NCI-H2227 (cell line): ENCODE data around the gene PTEN.

Experiments
- DNase-seq: peaks from one replicate; lab custom pipeline; 2025; ENCODE audit not compliant: unreplicated experiment; lab: John Stamatoyannopoulos, UW

The PTEN gene

GRCh38 chr10:87915989-87916388, 52.6 kb downstream of the PTEN start:
- DNase-seq, result no peak

DNA sequence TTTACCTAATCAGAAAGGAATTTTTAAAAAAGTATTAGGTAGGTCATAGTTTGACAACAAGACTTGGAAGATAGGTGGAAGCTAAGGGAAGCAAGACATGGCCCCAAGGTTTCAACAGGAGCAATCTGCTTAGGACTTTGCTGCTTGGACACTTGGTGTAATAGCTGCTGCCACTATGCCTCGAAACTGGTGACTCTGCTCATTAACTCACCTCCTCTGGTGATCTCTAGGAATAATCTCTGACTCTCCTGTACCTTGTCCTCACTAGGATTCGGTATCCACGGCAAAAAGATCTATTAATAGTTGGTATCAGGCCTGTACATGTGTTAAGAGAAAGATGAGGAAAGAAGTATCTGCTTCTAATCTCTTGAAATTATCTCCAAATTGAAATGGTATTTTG, 53.1 kb downstream of the PTEN start:
- DNase-seq, result no peak

DNA sequence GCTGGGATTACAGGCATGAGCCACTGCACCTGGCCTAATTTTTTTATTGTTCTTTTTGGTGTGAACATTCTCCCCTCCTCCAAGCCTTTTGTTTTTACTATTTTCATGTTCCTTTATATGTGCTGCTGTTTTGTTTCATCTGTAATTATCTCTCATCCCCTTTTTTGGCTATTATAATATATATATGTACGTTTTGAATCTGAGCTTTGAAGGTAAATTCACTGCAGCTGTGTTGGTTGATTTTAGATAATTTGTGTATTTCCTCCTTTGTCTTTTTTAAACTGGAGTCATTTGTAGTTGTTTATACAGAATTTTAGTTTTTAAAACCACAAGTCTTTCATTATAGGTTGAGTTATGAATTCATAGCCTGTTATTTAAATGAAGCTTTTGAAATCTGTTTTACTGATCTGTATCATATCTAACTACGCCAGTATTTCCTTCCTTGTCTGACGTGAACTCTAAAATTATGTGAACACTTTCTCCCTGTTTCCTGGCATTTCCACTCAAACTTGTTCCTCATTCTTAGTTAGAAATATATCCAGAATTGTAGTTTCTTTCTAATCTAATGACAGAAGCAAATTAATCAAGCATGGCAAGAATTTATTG, 54.9 kb downstream of the PTEN start:
- no peak for DNase-seq

DNA sequence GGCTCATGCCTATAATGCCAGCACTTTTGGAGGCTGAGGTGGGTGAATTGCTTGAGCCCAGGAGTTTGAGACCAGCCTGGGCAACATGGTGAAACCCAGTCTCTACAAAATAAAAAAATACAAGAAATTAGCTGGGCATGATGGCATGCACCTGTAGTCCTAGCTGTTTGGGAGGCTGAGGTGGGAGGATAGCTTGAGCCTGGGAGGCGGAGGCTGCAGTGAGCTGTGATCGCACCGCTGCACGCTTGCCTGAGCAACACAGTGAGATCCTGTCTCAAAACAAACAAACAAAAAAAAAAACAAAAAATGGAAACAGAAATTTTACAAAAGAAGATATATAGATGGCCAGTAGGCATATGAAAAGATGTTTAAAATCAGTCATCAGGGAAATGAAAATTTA, 57.1 kb downstream of the PTEN start:
- DNase-seq, result no peak

GRCh38 chr10:87921931-87922688, 58.7 kb downstream of the PTEN start:
- DNase-seq, result no peak

DNA sequence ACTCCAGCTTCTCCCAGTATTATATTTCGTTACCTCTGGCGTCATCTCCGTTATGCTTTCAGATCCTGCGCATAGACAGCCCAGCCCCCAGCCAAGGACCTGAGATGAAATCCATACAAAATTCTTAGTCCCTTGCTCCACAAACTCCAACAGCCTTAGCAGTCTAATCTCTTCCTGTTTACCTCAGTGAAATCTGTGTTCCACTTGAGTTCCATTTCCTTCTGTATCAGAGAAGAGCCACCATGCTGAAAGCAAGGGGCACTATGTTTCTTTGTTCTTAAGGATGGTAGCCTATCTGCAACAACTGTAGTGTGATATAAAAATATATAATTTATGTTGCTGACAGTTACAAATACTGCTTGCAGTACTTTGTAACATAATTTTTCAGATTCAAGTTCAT, 59.8 kb downstream of the PTEN start:
- no peak for DNase-seq

GRCh38 chr10:87925570-87925969, 62.1 kb downstream of the PTEN start:
- peak; percentile 68 for DNase-seq

GRCh38 chr10:87927091-87927490, 63.7 kb downstream of the PTEN start:
- DNase-seq, result no peak

DNA sequence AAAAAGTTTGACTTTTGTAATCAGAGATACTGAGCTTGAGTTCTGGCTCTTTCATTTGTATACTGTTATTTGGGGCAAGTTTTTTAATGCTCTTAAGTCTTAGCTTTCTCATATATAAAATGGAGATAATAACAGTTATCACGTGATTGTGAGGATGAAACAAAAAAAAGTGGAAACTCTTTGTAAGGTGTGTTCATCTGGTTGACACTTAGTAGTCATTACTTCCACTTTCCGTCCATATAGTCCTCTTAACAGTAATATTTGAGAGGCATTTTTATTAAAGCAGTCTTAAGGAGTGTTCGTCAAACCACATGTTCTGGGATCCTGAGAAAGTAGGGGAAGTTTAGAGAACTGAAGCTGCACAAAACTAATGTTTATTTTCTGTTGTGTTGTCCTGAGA, 65.6 kb downstream of the PTEN start:
- no peak for DNase-seq

- DNase-seq, result no peak
These were observed 66.7 kb downstream of the PTEN start for GRCh38 chr10:87930141-87930540.

DNA sequence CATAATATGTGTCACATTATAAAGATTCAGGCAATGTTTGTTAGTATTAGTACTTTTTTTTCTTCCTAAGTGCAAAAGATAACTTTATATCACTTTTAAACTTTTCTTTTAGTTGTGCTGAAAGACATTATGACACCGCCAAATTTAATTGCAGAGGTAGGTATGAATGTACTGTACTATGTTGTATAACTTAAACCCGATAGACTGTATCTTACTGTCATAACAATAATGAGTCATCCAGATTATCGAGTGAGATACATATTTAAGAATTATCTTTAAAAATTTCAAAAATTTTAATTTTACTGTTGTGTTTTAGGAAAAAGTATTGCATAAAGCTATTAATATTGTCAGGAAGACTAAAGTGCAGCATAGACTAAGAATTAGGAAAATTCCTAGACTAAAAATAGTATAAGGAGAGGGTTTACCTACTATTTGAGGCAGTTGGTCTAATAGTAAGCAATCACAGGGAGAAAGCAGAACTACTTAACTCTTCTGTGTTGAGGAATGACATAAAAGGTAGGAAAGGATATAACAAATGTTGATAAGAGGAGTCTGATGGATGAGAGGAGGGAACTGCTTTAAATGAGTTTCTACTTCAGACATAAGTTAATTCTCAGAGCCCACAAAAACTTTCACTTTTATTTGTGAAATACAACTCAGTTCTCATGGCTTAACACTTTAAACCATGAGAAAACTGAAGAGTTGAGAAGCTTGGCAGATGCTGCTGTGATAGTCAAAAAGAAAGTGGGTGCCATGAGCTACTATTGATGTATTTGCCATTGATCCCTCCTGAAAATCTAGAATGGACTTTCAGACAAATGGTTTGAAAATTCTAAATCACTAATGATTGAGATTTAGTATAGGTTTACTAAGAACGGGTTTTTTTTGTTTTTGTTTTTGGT, 67.8 kb downstream of the PTEN start:
- DNase-seq, result no peak

DNA sequence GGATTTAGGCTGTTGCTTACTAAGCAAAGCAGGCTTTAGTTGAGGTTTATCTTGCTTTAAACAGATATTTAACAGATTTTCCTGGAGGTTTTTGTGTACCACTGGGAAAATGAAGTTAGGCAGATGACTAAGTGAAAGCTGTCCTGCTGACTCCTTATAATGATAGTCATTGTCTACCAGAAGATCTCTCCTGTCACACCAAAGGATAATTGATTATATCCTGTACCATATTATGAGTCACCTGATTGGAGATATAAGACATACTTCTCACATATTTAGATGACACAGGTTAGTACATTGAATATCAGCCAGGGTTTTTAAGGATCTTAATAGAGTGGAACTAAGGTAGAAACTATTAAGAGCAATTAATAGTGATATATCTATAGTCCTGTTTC, 68.4 kb downstream of the PTEN start:
- DNase-seq, result no peak

- DNase-seq, result no peak
These were observed 72.1 kb downstream of the PTEN start for GRCh38 chr10:87935290-87936141.

DNA sequence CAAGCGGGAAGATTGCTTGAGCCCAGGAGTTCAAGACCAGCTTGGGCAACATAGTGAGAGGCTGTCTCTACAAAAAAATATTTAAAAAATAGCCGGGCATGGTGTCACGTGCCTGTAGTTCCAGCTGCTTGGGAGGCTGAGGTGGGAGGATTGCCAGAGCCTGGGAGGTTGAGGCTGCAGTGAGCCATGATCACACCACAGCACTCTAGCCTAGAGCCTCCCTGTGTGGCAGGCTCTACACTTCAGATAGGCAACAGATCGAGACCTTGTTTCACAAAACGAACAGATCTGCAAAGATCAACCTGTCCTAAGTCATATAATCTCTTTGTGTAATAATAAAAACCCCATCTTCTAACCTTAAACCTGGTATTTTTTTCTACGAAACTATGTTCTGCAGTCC, 76.8 kb downstream of the PTEN start:
- DNase-seq, result no peak

- DNase-seq, result no peak
These were observed 79.6 kb downstream of the PTEN start for GRCh38 chr10:87942884-87943527.

DNA sequence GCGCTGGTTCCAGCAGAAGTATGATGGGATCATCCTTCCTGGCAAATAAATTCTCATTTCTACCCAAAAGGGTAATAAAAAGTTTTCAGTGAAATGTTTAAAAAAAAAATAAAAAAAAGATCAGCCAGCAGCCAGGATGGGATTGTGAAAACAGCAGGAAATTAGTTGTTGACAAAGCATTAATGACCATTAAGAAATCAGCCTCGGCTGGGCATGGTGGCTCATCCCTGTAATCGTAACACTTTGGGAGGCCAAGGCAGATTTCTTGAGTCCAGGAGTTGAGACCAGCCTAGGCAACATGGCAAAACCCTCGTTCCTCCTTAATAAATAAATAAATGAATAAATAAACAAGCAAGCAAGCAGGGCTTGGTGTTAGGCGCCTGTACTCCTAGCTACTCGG, 82.6 kb downstream of the PTEN start:
- no peak for DNase-seq

GRCh38 chr10:87952612-87953011, 89.2 kb downstream of the PTEN start:
- DNase-seq, result no peak

GRCh38 chr10:87956055-87956454, 92.6 kb downstream of the PTEN start:
- no peak for DNase-seq

DNA sequence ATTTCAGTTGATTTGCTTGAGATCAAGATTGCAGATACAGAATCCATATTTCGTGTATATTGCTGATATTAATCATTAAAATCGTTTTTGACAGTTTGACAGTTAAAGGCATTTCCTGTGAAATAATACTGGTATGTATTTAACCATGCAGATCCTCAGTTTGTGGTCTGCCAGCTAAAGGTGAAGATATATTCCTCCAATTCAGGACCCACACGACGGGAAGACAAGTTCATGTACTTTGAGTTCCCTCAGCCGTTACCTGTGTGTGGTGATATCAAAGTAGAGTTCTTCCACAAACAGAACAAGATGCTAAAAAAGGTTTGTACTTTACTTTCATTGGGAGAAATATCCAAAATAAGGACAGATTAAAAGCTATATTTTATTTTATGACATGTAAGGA, 94.3 kb downstream of the PTEN start:
- DNase-seq, result no peak

DNA sequence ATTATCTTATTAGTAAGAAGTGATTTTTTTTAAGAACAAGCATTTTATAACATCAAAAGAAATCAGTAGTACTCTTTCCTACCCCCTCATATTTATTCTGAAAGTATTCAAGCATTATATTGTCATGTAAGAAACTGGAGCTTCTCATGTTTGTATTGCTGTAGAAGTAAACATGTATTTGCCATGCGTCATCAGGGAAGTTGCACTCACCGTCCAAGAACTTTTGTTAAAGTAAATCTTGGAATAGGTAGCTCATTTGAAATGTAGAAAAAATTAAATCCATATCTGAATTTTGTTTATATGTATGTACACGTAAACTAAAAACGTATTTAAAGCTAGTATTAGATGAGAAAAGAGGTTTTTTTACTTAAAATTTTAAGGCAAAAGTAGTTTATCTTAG, 96.8 kb downstream of the PTEN start:
- DNase-seq, result no peak

GRCh38 chr10:87961314-87961713, 97.9 kb downstream of the PTEN start:
- no peak for DNase-seq
